Lung (tissue), 12 donors: ENCODE results near the gene NAGLU. TPM values are rescaled to one million over a fixed set of nuclear protein-coding genes. Genes with fewer than 3 reads are reported as not detected.

ENCODE experiments used
- ATAC-seq: fragments of 200-7000 bp; cut with Tn5 transposase; one replicate; pipeline ENCODE4 v1.9.1; 2020; ENCODE audit warnings: moderate number of reproducible peaks; ENCODE audit not compliant: insufficient read depth, low FRiP score
- DNase-seq, 3 donors: peaks; one replicate each; pipeline ENCODE4 v3.0.0-alpha.2; 2013 to 2017
- H3K27ac ChIP-seq, 2 donors: one replicate each; pipeline ENCODE4 v1.5.1; 2013; ENCODE audit warnings: mild to moderate bottlenecking in 2 of 2, moderate library complexity in 2 of 2, control low read depth in 1 of 2, inconsistent platforms in 1 of 2, low read depth in 1 of 2, low read length in 1 of 2
- H3K27me3 ChIP-seq, 3 donors: one replicate each; pipeline ENCODE4 v1.5.1; 2013; ENCODE audit warnings: low read length in 2 of 3; ENCODE audit not compliant: control insufficient read depth in 3 of 3, insufficient read depth in 3 of 3
- H3K36me3 ChIP-seq, 4 donors: one replicate each; pipeline ENCODE4 v1.5.1; 2013; ENCODE audit warnings: low read length in 4 of 4, mild to moderate bottlenecking in 1 of 4, moderate library complexity in 1 of 4; ENCODE audit not compliant: control insufficient read depth in 4 of 4, insufficient read depth in 4 of 4
- H3K4me1 ChIP-seq, 5 donors: one replicate each; pipeline ENCODE4 v1.5.1; 2013; ENCODE audit warnings: low read length in 5 of 5, mild to moderate bottlenecking in 2 of 5, moderate library complexity in 1 of 5; ENCODE audit not compliant: control insufficient read depth in 5 of 5, insufficient read depth in 5 of 5
- H3K4me3 ChIP-seq: one replicate; pipeline ENCODE4 v1.5.1; 2013; ENCODE audit warnings: mild to moderate bottlenecking, control low read depth, moderate library complexity
- H3K9ac ChIP-seq, 2 donors: one replicate each; pipeline ENCODE4 v1.5.1; 2013; ENCODE audit warnings: low read length in 2 of 2, control low read depth in 1 of 2; ENCODE audit not compliant: insufficient read depth in 1 of 2
- H3K9me3 ChIP-seq, 4 donors: one replicate each; pipeline ENCODE4 v1.5.1; 2013; ENCODE audit warnings: low read length in 3 of 4, mild to moderate bottlenecking in 1 of 4, moderate library complexity in 1 of 4; ENCODE audit not compliant: control insufficient read depth in 4 of 4, insufficient read depth in 3 of 4
- CTCF ChIP-seq: IDR thresholded peaks from 2 replicates; pipeline ENCODE4 v1.5.1; 2012; ENCODE audit warnings: mild to moderate bottlenecking; ENCODE audit errors: control extremely low read depth, extremely low read depth
- WGBS, 2 donors: extraction: QIAGEN DNeasy Blood & Tissue Kit; methylation state at CpG; one replicate each; pipeline ENCODE4 v1.1.7; 2013; 5-methylcytosine and 5-hydroxymethylcytosine counted together
- polyA plus RNA-seq, 2 donors: library from polyadenylated mRNA; stranded (reverse); fragments of 200-250 nt; gene quantifications; one replicate each; pipeline ENCODE4 v1.2.1, GENCODE V29; 2013
- total RNA-seq, 2 donors: library from RNA; depleted of rRNA in 1 of 2; stranded (reverse); fragments of >200 nt in 1 of 2; gene quantifications; one replicate each; pipeline ENCODE4 v1.2.1, GENCODE V29; 2014 to 2021
- donor health status: control.
- donor health status: control.
- donor health status: Bipolar disorder and iron deficiency.
- donor health status: healthy.
- donor health status: DM: yes; HTN: yes; CAD: no.

Gene NAGLU
- total and polyA plus RNA-seq, 4 donors, result 16.8 to 69.8 (median 35.1) TPM

DNA sequence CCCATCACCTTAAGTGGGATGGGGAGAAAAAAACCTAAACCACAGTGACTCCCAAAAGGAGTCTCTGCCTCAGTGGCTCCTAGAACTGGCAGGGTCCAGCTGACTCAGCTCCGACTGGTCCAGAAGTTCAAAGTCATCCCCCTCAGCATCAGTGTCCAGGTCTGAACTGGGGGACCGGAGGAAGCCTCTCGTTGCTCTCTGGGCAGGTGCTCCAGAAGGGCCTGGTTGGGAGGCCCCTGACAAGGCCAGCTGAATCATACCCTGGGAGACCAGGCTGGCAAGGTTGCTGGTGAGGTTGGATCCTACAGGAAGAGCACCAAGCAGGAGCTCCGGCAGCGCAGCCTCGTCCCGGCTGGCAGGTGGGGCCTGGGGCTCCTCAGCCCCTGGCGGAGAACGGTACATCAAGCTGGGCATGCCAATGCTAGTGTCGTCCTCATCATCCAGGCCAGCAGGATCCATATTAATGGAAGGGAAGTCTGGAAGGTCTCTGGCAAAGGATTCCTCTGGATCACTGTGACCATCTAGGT is 45.8 kb downstream of the NAGLU start:
- H3K9me3 ChIP-seq, result no peaks in the 10 kb centered on the region
- H3K27ac ChIP-seq, result no peak overlapping the region
- ATAC-seq (no peak), DNase-seq (no peak)
- peaks cover 33 to 49% (median 43%) of the 10 kb centered on the region in 4 donors for H3K36me3 ChIP-seq
- H3K27me3 ChIP-seq, result no peaks in the 10 kb centered on the region
- TF ChIP-seq CTCF, result no peak
- H3K4me1 ChIP-seq, result peaks cover 0 to 13% (median 9%) of the 10 kb centered on the region in 5 donors
- H3K4me3 ChIP-seq, result no peak overlapping the region
- WGBS, 2 donors, result 92 to 93% methylated on average over 10 of the region's 10 CpGs
- H3K9ac ChIP-seq, result no peak overlapping the region

GRCh38 chr17:42584880-42585279 is 48.8 kb downstream of the NAGLU start:
- 59 to 71% methylated on average over 9 of the region's 9 CpGs for WGBS, 2 donors
- peak overlapping the region in 1 of 2 donors; percentile 64 for H3K27ac ChIP-seq
- no peak for ATAC-seq

GRCh38 chr17:42585353-42585752 is 49.3 kb downstream of the NAGLU start:
- peaks cover 0 to 5% (median 0%) of the 10 kb centered on the region in 5 donors for H3K4me1 ChIP-seq
- no peaks in the 10 kb centered on the region for H3K9me3 ChIP-seq
- no peak overlapping the region for H3K9ac ChIP-seq
- peaks cover 36 to 57% (median 45%) of the 10 kb centered on the region in 4 donors for H3K36me3 ChIP-seq
- 15% methylated on average over 1 of the region's 1 CpG for WGBS, 2 donors
- no peak for TF ChIP-seq CTCF
- H3K27ac ChIP-seq, result peak overlapping the region in 1 of 2 donors; percentile 64
- ATAC-seq, result peak; percentile 27
- no peaks in the 10 kb centered on the region for H3K27me3 ChIP-seq
- H3K4me3 ChIP-seq, result no peak overlapping the region
- no peak for DNase-seq

More at GRCh38 chr17:42584880-42585279, 48.8 kb downstream of the NAGLU start:
- Histone ChIP-seq H3K4me1 (peaks cover 0 to 5% (median 0%) of the 10 kb centered on the region in 5 donors), H3K27me3 (no peaks in the 10 kb centered on the region), H3K9me3 (no peaks in the 10 kb centered on the region), H3K4me3 (no peak overlapping the region), H3K36me3 (peaks cover 40 to 58% (median 49%) of the 10 kb centered on the region in 4 donors), H3K9ac (no peak overlapping the region)
- no peak for TF ChIP-seq CTCF
- no peak for DNase-seq
